Esophagus muscularis mucosa (tissue), 4 donors: ENCODE data around the gene RPRD1B.

Experiments used
- EP300 ChIP-seq: sonication (generic); formaldehyde crosslinking; IDR thresholded peaks from one replicate; pipeline ENCODE4 v1.6.1; 2017; ENCODE audit warnings: antibody characterized with exemption
- POLR2A ChIP-seq: fragments of 450-650 bp; IDR thresholded peaks from one replicate; pipeline ENCODE4 v1.6.1; 2017; ENCODE audit warnings: antibody characterized with exemption, moderate library complexity, mild to moderate bottlenecking, low read depth
- TF ChIP-seq, protein P1 (sequence below), 3 experiments: fragments of 200-600 bp in 2 of 3; fragments of 450-650 bp in 1 of 3; sonication (generic) in 2 of 3; IDR thresholded peaks; one replicate each; pipeline ENCODE4 v1.5.1; 2017 to 2019; ENCODE audit warnings: antibody characterized with exemption in 3 of 3, mild to moderate bottlenecking in 2 of 3, moderate library complexity in 1 of 3

DNA sequence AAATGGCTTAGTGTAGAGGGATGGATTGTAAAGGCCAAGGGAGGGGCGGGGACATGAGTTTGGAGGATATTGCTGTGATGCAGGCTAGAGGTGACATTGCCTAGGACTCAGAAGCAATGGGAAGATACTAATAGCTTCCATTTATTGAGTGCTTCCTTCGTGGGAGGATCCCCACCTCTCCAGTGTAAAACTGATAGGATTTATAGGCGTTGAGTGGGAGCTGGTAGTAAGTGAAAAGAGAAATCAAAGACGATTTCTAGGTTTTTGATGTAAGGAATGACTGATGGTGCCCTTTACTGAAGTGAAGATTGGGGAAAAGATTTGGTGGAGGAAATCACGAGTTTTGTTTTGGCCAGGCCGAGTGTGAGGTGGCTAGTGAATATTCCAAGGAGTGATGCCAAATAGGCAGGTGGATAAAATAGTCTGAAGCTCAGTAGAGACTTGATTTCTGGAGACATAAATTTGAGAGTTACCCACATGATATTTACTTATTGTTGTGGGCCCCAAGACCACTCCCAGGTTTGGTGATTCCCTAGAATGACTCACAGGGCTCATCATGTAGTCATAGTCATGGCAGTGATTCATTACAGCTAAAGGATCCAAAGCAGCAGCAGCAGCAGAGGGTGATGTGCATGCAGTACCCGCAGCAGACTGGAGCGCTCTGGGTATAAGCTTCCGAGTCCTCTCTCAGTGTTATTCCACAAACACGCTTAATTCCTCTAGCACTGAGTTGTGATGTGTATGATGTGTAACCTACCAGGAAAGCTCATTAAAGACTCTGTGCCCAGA is 10.2 kb downstream of the RPRD1B start:
- TF ChIP-seq POLR2A, result no peak
- TF ChIP-seq, protein P1, sequence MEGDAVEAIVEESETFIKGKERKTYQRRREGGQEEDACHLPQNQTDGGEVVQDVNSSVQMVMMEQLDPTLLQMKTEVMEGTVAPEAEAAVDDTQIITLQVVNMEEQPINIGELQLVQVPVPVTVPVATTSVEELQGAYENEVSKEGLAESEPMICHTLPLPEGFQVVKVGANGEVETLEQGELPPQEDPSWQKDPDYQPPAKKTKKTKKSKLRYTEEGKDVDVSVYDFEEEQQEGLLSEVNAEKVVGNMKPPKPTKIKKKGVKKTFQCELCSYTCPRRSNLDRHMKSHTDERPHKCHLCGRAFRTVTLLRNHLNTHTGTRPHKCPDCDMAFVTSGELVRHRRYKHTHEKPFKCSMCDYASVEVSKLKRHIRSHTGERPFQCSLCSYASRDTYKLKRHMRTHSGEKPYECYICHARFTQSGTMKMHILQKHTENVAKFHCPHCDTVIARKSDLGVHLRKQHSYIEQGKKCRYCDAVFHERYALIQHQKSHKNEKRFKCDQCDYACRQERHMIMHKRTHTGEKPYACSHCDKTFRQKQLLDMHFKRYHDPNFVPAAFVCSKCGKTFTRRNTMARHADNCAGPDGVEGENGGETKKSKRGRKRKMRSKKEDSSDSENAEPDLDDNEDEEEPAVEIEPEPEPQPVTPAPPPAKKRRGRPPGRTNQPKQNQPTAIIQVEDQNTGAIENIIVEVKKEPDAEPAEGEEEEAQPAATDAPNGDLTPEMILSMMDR (IDR thresholded peaks at IDR 0.05), result no peak
- TF ChIP-seq EP300, result no peak
